PFSK-1 (cell line): Measurements from ENCODE around the gene TMEM30A.

Source experiments
- FOXP2 ChIP-seq: optimal IDR thresholded peaks from 2 replicates; pipeline ENCODE3; 2011; ENCODE audit warnings: borderline replicate concordance, control low read depth, inconsistent platforms; ENCODE audit not compliant: insufficient read depth; ENCODE audit errors: extremely low read length, extremely low read depth
- POLR2AphosphoS5 ChIP-seq: IDR thresholded peaks from 2 replicates; pipeline ENCODE4 v1.6.1; 2012; ENCODE audit warnings: low read depth, mild to moderate bottlenecking, control low read depth, low read length, moderate library complexity
- REST ChIP-seq, 2 experiments: IDR thresholded peaks; 2 replicates each; pipeline versions ENCODE4 v1.6.1 to v1.8.0; 2011 to 2012; ENCODE audit warnings: low read depth in 2 of 2, low read length in 2 of 2, control low read depth in 1 of 2, inconsistent platforms in 1 of 2, mild to moderate bottlenecking in 1 of 2, moderate library complexity in 1 of 2; ENCODE audit not compliant: insufficient read depth in 1 of 2
- SIN3A ChIP-seq: IDR thresholded peaks from 2 replicates; pipeline ENCODE4 v1.6.1; 2012; ENCODE audit warnings: mild to moderate bottlenecking, low read length, moderate library complexity, borderline replicate concordance; ENCODE audit not compliant: insufficient read depth
- TAF1 ChIP-seq: IDR thresholded peaks from 2 replicates; pipeline ENCODE4 v1.6.1; 2012; ENCODE audit warnings: low read length, control low read depth, borderline replicate concordance; ENCODE audit not compliant: insufficient read depth

TMEM30A gene

GRCh38 chr6:75205776-75206575 lies 78.6 kb downstream of the TMEM30A start, which contains the start of gene COL12A1:
TSS of gene COL12A1 (minus strand) at chr6:75206053. CDS start at chr6:75202792, 3,261 bp downstream.
- no peak for TF ChIP-seq SIN3A

- no peak for TF ChIP-seq REST (IDR thresholded peaks at IDR 0.05; ENCODE audit: insufficient read depth in 1 of 2, low read depth in 2 of 2, low read length in 2 of 2)
- TF ChIP-seq TAF1, result no peak
- no peak for TF ChIP-seq SIN3A
- no peak for TF ChIP-seq FOXP2
- TF ChIP-seq POLR2AphosphoS5, result no peak
These were observed 79.4 kb downstream of the TMEM30A start for GRCh38 chr6:75204959-75205775.

GRCh38 chr6:75204217-75204958 lies 80.2 kb downstream of the TMEM30A start:
- TF ChIP-seq REST (IDR thresholded peaks at IDR 0.05; ENCODE audit: insufficient read depth in 1 of 2, low read depth in 2 of 2, low read length in 2 of 2) (no peak), POLR2AphosphoS5 (no peak), SIN3A (no peak), FOXP2 (no peak), TAF1 (no peak)

- TF ChIP-seq POLR2AphosphoS5, result no peak
- TF ChIP-seq REST (IDR thresholded peaks at IDR 0.05; ENCODE audit: insufficient read depth in 1 of 2, low read depth in 2 of 2, low read length in 2 of 2), result no peak
- no peak for TF ChIP-seq SIN3A
These were observed 80.9 kb downstream of the TMEM30A start for GRCh38 chr6:75203721-75204120.
